Fibroblast of lung (primary cell): Measurements from ENCODE around the gene CDH4.

Experiments used
- CTCF ChIP-seq, 2 donors: IDR thresholded peaks in 1 of 2; conservative IDR thresholded peaks in 1 of 2; 1 replicate in 1 of 2; 2 replicates in 1 of 2; pipeline ENCODE4 v1.5.1; 2011 to 2012; ENCODE audit warnings: low read length in 2 of 2, control low read depth in 1 of 2, inconsistent platforms in 1 of 2, low read depth in 1 of 2, mild to moderate bottlenecking in 1 of 2
- EZH2 ChIP-seq: IDR thresholded peaks from 2 replicates; pipeline ENCODE4 v1.5.1; 2012; ENCODE audit warnings: low read length, control low read depth, mild to moderate bottlenecking; ENCODE audit errors: missing control alignments

GRCh38 chr20:61810066-61810737, 558.1 kb downstream of the CDH4 start:
- no peak for TF ChIP-seq CTCF (conservative IDR thresholded peaks at IDR 0.05 in 1 of 2, IDR thresholded peaks at IDR 0.05 in 1 of 2; ENCODE audit: low read depth in 1 of 2, low read length in 2 of 2)
- no peak for TF ChIP-seq EZH2
